ENCODE results near the gene EMX1.
"Not testable (repeated sequence)": the region's sequence is repeated elsewhere in the genome, so short reads cannot be mapped to it uniquely, and the experiment has no call there.

Gene EMX1

GRCh38 chr2:72901426-72901825, 15.9 kb upstream of the EMX1 start:
- Histone ChIP-seq H3K36me3 (ENCODE audit: insufficient read depth, low read length) (no peaks in the 10 kb centered on the region), H3K4me3 (ENCODE audit: low read length) (no peak overlapping the region), H3K9me3 (ENCODE audit: insufficient read depth, low read depth, low read length) (peaks cover 4% of the 10 kb centered on the region; the same call in 1 of the 2 replicates), H3K27ac (ENCODE audit: low read depth, low read length) (no peak overlapping the region), H3K4me1 (ENCODE audit: insufficient read depth, low read length) (no peaks in the 10 kb centered on the region), H3K9ac (ENCODE audit: low read depth, low read length) (no peak overlapping the region), H3K27me3 (ENCODE audit: insufficient read depth, low read length) (peaks cover 89% of the 10 kb centered on the region)
- WGBS = 71% methylated on average over 3 of the region's 3 CpGs

- not testable (repeated sequence) for H3K36me3 ChIP-seq (ENCODE audit: insufficient read depth, low read length); H3K9me3 ChIP-seq (ENCODE audit: insufficient read depth, low read depth, low read length); H3K4me3 ChIP-seq (ENCODE audit: low read length); H3K27ac ChIP-seq (ENCODE audit: low read depth, low read length); H3K4me1 ChIP-seq (ENCODE audit: insufficient read depth, low read length); H3K9ac ChIP-seq (ENCODE audit: low read depth, low read length)
- H3K27me3 ChIP-seq (ENCODE audit: insufficient read depth, low read length) = peaks cover 93% of the 10 kb centered on the region
- WGBS = 91% methylated on average over 13 of the region's 13 CpGs
Observed at GRCh38 chr2:72907369-72907768, 9.9 kb upstream of the EMX1 start.

GRCh38 chr2:72908741-72909140, 8.6 kb upstream of the EMX1 start:
- peaks cover 5% of the 10 kb centered on the region; the same call in 1 of the 2 replicates for H3K9me3 ChIP-seq (ENCODE audit: insufficient read depth, low read depth, low read length)
- H3K4me3 ChIP-seq (ENCODE audit: low read length) = no peak overlapping the region
- H3K27ac ChIP-seq (ENCODE audit: low read depth, low read length) = no peak overlapping the region
- 0 out of 2 replicates have a peak, but pooled peaks cover 5% of the 10 kb centered on the region for H3K4me1 ChIP-seq (ENCODE audit: insufficient read depth, low read length)
- WGBS = 78% methylated on average over 3 of the region's 3 CpGs
- peaks cover 93% of the 10 kb centered on the region for H3K27me3 ChIP-seq (ENCODE audit: insufficient read depth, low read length)
- no peak overlapping the region for H3K9ac ChIP-seq (ENCODE audit: low read depth, low read length)
- H3K36me3 ChIP-seq (ENCODE audit: insufficient read depth, low read length) = no peaks in the 10 kb centered on the region

GRCh38 chr2:72911256-72911655, 6.1 kb upstream of the EMX1 start:
- peaks cover 95% of the 10 kb centered on the region for H3K27me3 ChIP-seq (ENCODE audit: insufficient read depth, low read length)
- WGBS = 50% methylated on average over 1 of the region's 1 CpG

GRCh38 chr2:72913486-72914205, 3.7 kb upstream of the EMX1 start:
- peaks cover 20% of the 10 kb centered on the region for H3K4me1 ChIP-seq (ENCODE audit: insufficient read depth, low read length)
- H3K27me3 ChIP-seq (ENCODE audit: insufficient read depth, low read length) = peaks cover 99% of the 10 kb centered on the region
- no peak overlapping the region for H3K27ac ChIP-seq (ENCODE audit: low read depth, low read length)
- no peak overlapping the region for H3K9ac ChIP-seq (ENCODE audit: low read depth, low read length)
- WGBS = 25% methylated on average over 7 of the region's 7 CpGs
- no peaks in the 10 kb centered on the region for H3K36me3 ChIP-seq (ENCODE audit: insufficient read depth, low read length)
- H3K9me3 ChIP-seq (ENCODE audit: insufficient read depth, low read depth, low read length) = no peaks in the 10 kb centered on the region
- H3K4me3 ChIP-seq (ENCODE audit: low read length) = no peak overlapping the region

More at GRCh38 chr2:72911256-72911655, 6.1 kb upstream of the EMX1 start:
- no peak overlapping the region for H3K27ac ChIP-seq (ENCODE audit: low read depth, low read length)
- H3K9ac ChIP-seq (ENCODE audit: low read depth, low read length) = no peak overlapping the region
- peaks cover 3% of the 10 kb centered on the region; the same call in 1 of the 2 replicates for H3K9me3 ChIP-seq (ENCODE audit: insufficient read depth, low read depth, low read length)
- H3K36me3 ChIP-seq (ENCODE audit: insufficient read depth, low read length) = no peaks in the 10 kb centered on the region
- H3K4me3 ChIP-seq (ENCODE audit: low read length) = no peak overlapping the region
- peaks cover 20% of the 10 kb centered on the region for H3K4me1 ChIP-seq (ENCODE audit: insufficient read depth, low read length)

GRCh38 chr2:72914206-72914559, 3.1 kb upstream of the EMX1 start:
- peaks cover 100% of the 10 kb centered on the region for H3K27me3 ChIP-seq (ENCODE audit: insufficient read depth, low read length)

GRCh38 chr2:72914589-72915319, 2.6 kb upstream of the EMX1 start:
- WGBS = 1% methylated on average over 15 of the region's 17 CpGs
- Histone ChIP-seq H3K4me1 (ENCODE audit: insufficient read depth, low read length) (peaks cover 30% of the 10 kb centered on the region), H3K27ac (ENCODE audit: low read depth, low read length) (no peak overlapping the region), H3K36me3 (ENCODE audit: insufficient read depth, low read length) (no peaks in the 10 kb centered on the region), H3K9me3 (ENCODE audit: insufficient read depth, low read depth, low read length) (no peaks in the 10 kb centered on the region), H3K27me3 (ENCODE audit: insufficient read depth, low read length) (peaks cover 100% of the 10 kb centered on the region), H3K4me3 (ENCODE audit: low read length) (peak overlapping the region; percentile 59), H3K9ac (ENCODE audit: low read depth, low read length) (no peak overlapping the region)

More at GRCh38 chr2:72914206-72914559, 3.1 kb upstream of the EMX1 start:
- Histone ChIP-seq H3K4me1 (ENCODE audit: insufficient read depth, low read length) (peaks cover 24% of the 10 kb centered on the region), H3K27ac (ENCODE audit: low read depth, low read length) (no peak overlapping the region), H3K36me3 (ENCODE audit: insufficient read depth, low read length) (no peaks in the 10 kb centered on the region), H3K4me3 (ENCODE audit: low read length) (no peak overlapping the region), H3K9ac (ENCODE audit: low read depth, low read length) (no peak overlapping the region), H3K9me3 (ENCODE audit: insufficient read depth, low read depth, low read length) (no peaks in the 10 kb centered on the region)
- 10% methylated on average over 7 of the region's 7 CpGs for WGBS

GRCh38 chr2:72915320-72915906, 1.9 kb upstream of the EMX1 start:
- Histone ChIP-seq H3K9ac (ENCODE audit: low read depth, low read length) (no peak overlapping the region), H3K27me3 (ENCODE audit: insufficient read depth, low read length) (peaks cover 100% of the 10 kb centered on the region), H3K27ac (ENCODE audit: low read depth, low read length) (no peak overlapping the region), H3K36me3 (ENCODE audit: insufficient read depth, low read length) (no peaks in the 10 kb centered on the region), H3K4me3 (ENCODE audit: low read length) (peak overlapping the region; percentile 59), H3K4me1 (ENCODE audit: insufficient read depth, low read length) (peaks cover 30% of the 10 kb centered on the region), H3K9me3 (ENCODE audit: insufficient read depth, low read depth, low read length) (no peaks in the 10 kb centered on the region)
- WGBS = under 1% methylated on average over 25 of the region's 26 CpGs

- Histone ChIP-seq H3K4me1 (ENCODE audit: insufficient read depth, low read length) (peaks cover 30% of the 10 kb centered on the region), H3K9me3 (ENCODE audit: insufficient read depth, low read depth, low read length) (no peaks in the 10 kb centered on the region), H3K4me3 (ENCODE audit: low read length) (peak overlapping the region; percentile 59), H3K9ac (ENCODE audit: low read depth, low read length) (no peak overlapping the region), H3K27me3 (ENCODE audit: insufficient read depth, low read length) (peaks cover 100% of the 10 kb centered on the region), H3K27ac (ENCODE audit: low read depth, low read length) (no peak overlapping the region), H3K36me3 (ENCODE audit: insufficient read depth, low read length) (no peaks in the 10 kb centered on the region)
- WGBS = under 1% methylated on average over 86 of the region's 86 CpGs
Observed at GRCh38 chr2:72915907-72916742, 1.2 kb upstream of the EMX1 start.

GRCh38 chr2:72916743-72917137, 579 bp upstream of the EMX1 start:
- Histone ChIP-seq H3K9ac (ENCODE audit: low read depth, low read length) (no peak overlapping the region), H3K36me3 (ENCODE audit: insufficient read depth, low read length) (no peaks in the 10 kb centered on the region), H3K9me3 (ENCODE audit: insufficient read depth, low read depth, low read length) (no peaks in the 10 kb centered on the region), H3K4me3 (ENCODE audit: low read length) (peak overlapping the region; percentile 59), H3K27me3 (ENCODE audit: insufficient read depth, low read length) (peaks cover 100% of the 10 kb centered on the region), H3K27ac (ENCODE audit: low read depth, low read length) (no peak overlapping the region), H3K4me1 (ENCODE audit: insufficient read depth, low read length) (peaks cover 30% of the 10 kb centered on the region)
- under 1% methylated on average over 29 of the region's 29 CpGs for WGBS

Data from HUES64 (cell line).